GM23338 (cell line): ENCODE measurements around the gene SLU7. TPM values are rescaled to one million over a fixed set of nuclear protein-coding genes. Genes with fewer than 3 reads are reported as not detected.

Source experiments
- ATAC-seq: fragments of 200-7000 bp; cut with Tn5 transposase; 3 replicates; pipeline ENCODE4 v1.9.1; 2020
- DNase-seq: peaks from one replicate; pipeline ENCODE4 v3.0.0-alpha.2; 2015; ENCODE audit warnings: low spot score
- H2AFZ ChIP-seq: fragments of 200-600 bp; sonication (generic); 2 replicates; pipeline ENCODE4 v1.8.0; 2016; ENCODE audit warnings: antibody characterized with exemption, mild to moderate bottlenecking, moderate library complexity
- H3F3A ChIP-seq: fragments of 200-600 bp; sonication (generic); replicated peaks from 2 replicates; pipeline ENCODE4 v1.8.0; 2017; ENCODE audit warnings: antibody characterized with exemption, mixed run types, low read depth
- H3K27ac ChIP-seq: fragments of 200-600 bp; sonication (generic); 2 replicates; pipeline ENCODE4 v1.6.1; 2016; ENCODE audit warnings: low read depth
- H3K27me3 ChIP-seq: fragments of 200-600 bp; sonication (generic); 2 replicates; pipeline ENCODE4 v1.8.0; 2016; ENCODE audit warnings: mild to moderate bottlenecking, mixed run types, moderate library complexity; ENCODE audit not compliant: insufficient read depth
- H3K36me3 ChIP-seq: fragments of 200-600 bp; sonication (generic); 2 replicates; pipeline ENCODE4 v1.8.0; 2016; ENCODE audit warnings: mild to moderate bottlenecking; ENCODE audit not compliant: insufficient read depth
- H3K4me1 ChIP-seq: fragments of 200-600 bp; sonication (generic); 2 replicates; pipeline ENCODE4 v1.8.0; 2016; ENCODE audit warnings: mild to moderate bottlenecking, moderate library complexity; ENCODE audit not compliant: insufficient read depth
- H3K4me2 ChIP-seq: fragments of 200-600 bp; sonication (generic); 2 replicates; pipeline ENCODE4 v1.7.1; 2017; ENCODE audit warnings: mixed run types
- H3K4me3 ChIP-seq: fragments of 200-600 bp; sonication (generic); 2 replicates; pipeline ENCODE4 v1.6.1; 2016; ENCODE audit warnings: mixed run types
- H3K79me2 ChIP-seq: fragments of 200-600 bp; sonication (generic); replicated peaks from 2 replicates; pipeline ENCODE4 v1.8.0; 2017; ENCODE audit warnings: mild to moderate bottlenecking; ENCODE audit not compliant: insufficient read depth
- H3K9me2 ChIP-seq: fragments of 200-600 bp; sonication (generic); 2 replicates; pipeline ENCODE4 v1.8.0; 2017; ENCODE audit not compliant: insufficient read depth
- H4K20me1 ChIP-seq: fragments of 200-600 bp; sonication (generic); replicated peaks from 2 replicates; pipeline ENCODE4 v1.8.0; 2017; ENCODE audit warnings: mild to moderate bottlenecking; ENCODE audit not compliant: insufficient read depth
- H3K27ac Mint-ChIP-seq: 2 replicates; pipeline ENCODE4 v1.8.0; 2020; ENCODE audit warnings: inconsistent platforms, mild to moderate bottlenecking, moderate library complexity, mixed read lengths
- H3K27me3 Mint-ChIP-seq: 3 replicates; pipeline ENCODE4 v1.8.0; 2022; ENCODE audit warnings: low read depth, mild to moderate bottlenecking, moderate library complexity, mixed read lengths, inconsistent platforms; ENCODE audit not compliant: insufficient read depth, poor library complexity
- H3K36me3 Mint-ChIP-seq: 3 replicates; pipeline ENCODE4 v1.8.0; 2021; ENCODE audit warnings: low read depth, mild to moderate bottlenecking, inconsistent platforms, moderate library complexity, mixed read lengths
- H3K4me1 Mint-ChIP-seq: 3 replicates; pipeline ENCODE4 v1.8.0; 2020; ENCODE audit warnings: mild to moderate bottlenecking, inconsistent platforms, mixed read lengths
- H3K4me3 Mint-ChIP-seq: 3 replicates; pipeline ENCODE4 v1.8.0; 2021; ENCODE audit warnings: moderate library complexity, mild to moderate bottlenecking, inconsistent platforms, mixed read lengths
- H3K9me3 Mint-ChIP-seq: 3 replicates; pipeline ENCODE4 v1.8.0; 2020; ENCODE audit warnings: moderate library complexity, mild to moderate bottlenecking, inconsistent platforms, mixed read lengths
- CREB1 ChIP-seq: fragments of 250-450 bp; sonication (Bioruptor Pico); IDR thresholded peaks from 2 replicates; pipeline ENCODE4 v1.5.0; 2020; ENCODE audit warnings: low read depth, mild to moderate bottlenecking, moderate library complexity
- CTCF ChIP-seq, 2 experiments: fragments of 200-600 bp in 1 of 2; sonication (generic) in 1 of 2; conservative IDR thresholded peaks; 2 replicates each; pipeline versions ENCODE4 v1.5.1 to v1.6.1; 2016 to 2017; ENCODE audit warnings: antibody characterized with exemption in 2 of 2, low read depth in 2 of 2, mild to moderate bottlenecking in 2 of 2, moderate library complexity in 1 of 2
- EZH2 ChIP-seq: fragments of 200-600 bp; sonication (generic); IDR thresholded peaks from one replicate; pipeline ENCODE4 v1.8.0; 2017; ENCODE audit warnings: antibody characterized with exemption, mild to moderate bottlenecking, low read depth; ENCODE audit not compliant: unreplicated experiment
- EZH2phosphoT487 ChIP-seq: fragments of 200-600 bp; sonication (generic); IDR thresholded peaks from one replicate; pipeline ENCODE4 v1.8.1; 2018; ENCODE audit warnings: antibody characterized with exemption; ENCODE audit not compliant: unreplicated experiment
- JUNB ChIP-seq: IDR thresholded peaks from one replicate; pipeline ENCODE4 v1.6.1; 2016; ENCODE audit warnings: antibody characterized with exemption; ENCODE audit not compliant: unreplicated experiment
- NANOG ChIP-seq: IDR thresholded peaks from 2 replicates; pipeline ENCODE4 v1.6.1; 2016; ENCODE audit warnings: antibody characterized with exemption, borderline replicate concordance
- REST ChIP-seq: IDR thresholded peaks from one replicate; pipeline ENCODE4 v1.6.1; 2018; ENCODE audit warnings: antibody characterized with exemption; ENCODE audit not compliant: unreplicated experiment
- STAT1 ChIP-seq: IDR thresholded peaks from one replicate; pipeline ENCODE4 v1.6.1; 2016; ENCODE audit warnings: antibody characterized with exemption; ENCODE audit not compliant: unreplicated experiment
- ZNF114 ChIP-seq: fragments of 250-450 bp; sonication (Bioruptor Pico); IDR thresholded peaks from 2 replicates; pipeline ENCODE4 v1.5.0; 2020; ENCODE audit warnings: mild to moderate bottlenecking, moderate library complexity
- ZNF331 ChIP-seq: fragments of 250-450 bp; sonication (Bioruptor Pico); IDR thresholded peaks from 2 replicates; pipeline ENCODE4 v1.5.0; 2020; ENCODE audit warnings: low read depth, mild to moderate bottlenecking, moderate library complexity
- polyA plus RNA-seq: library from polyadenylated mRNA; unstranded; fragments of >200 nt; fragmentation: Nextera tagmentation; extraction: Ambion mirVana; gene quantifications from 2 replicates; pipeline ENCODE4 v1.2.1, GENCODE V29; 2016
- total RNA-seq: library from RNA; depleted of rRNA; stranded (reverse); fragments of >200 nt; shearing (Covaris generic); gene quantifications from 2 replicates; pipeline ENCODE4 v1.2.3, GENCODE V29; 2014
- TF ChIP-seq, protein P1 (sequence below): fragments of 250-450 bp; sonication (Bioruptor Pico); IDR thresholded peaks from 2 replicates; pipeline ENCODE4 v1.5.0; 2020; ENCODE audit warnings: mild to moderate bottlenecking, moderate library complexity

The SLU7 gene
- total and polyA plus RNA-seq, 2 experiments from 2014 or later, result 27.0 to 47.5 TPM

DNA sequence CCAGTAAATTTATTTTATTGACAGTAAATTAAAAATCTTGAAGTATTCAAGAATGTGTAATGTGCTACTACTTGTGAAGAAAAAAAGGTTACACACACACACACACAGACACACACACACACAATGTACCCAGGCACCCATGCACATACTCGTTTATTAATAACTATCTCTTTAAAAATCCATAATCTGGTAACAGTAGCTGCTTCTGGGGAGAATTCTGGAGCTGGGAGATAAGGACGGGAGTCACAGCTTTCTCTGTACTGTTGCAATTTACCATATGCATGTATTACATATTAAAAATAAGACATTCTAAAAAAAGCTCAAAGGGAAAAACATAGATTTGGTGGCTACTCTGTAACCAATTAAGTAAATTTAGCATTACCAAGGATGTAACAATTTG, 40.6 kb downstream of the SLU7 start (continued):
- TF ChIP-seq REST, result no peak
- TF ChIP-seq ZNF331 (CRISPR knock-in tag), result no peak

GRCh38 chr5:160377651-160378050, 41.2 kb downstream of the SLU7 start:
- H3K4me1 Mint-ChIP-seq, result peaks cover 11% of the 10 kb centered on the region; the same call in 2 of the 3 replicates
- H3K27ac Mint-ChIP-seq, result no peak overlapping the region
- H3K4me1 ChIP-seq, result peaks cover 3% of the 10 kb centered on the region; the same call in 1 of the 2 replicates
- H3K79me2 ChIP-seq, result no peaks in the 10 kb centered on the region
- H3K4me2 ChIP-seq, result no peak overlapping the region
- no peaks in the 10 kb centered on the region for H4K20me1 ChIP-seq
- H2AFZ ChIP-seq, result peak overlapping the region; percentile 48; the same call in 1 of the 2 replicates
- no peak overlapping the region for H3K4me3 ChIP-seq
- H3K27me3 Mint-ChIP-seq, result no peaks in the 10 kb centered on the region
- H3K36me3 Mint-ChIP-seq, result no peaks in the 10 kb centered on the region
- H3K36me3 ChIP-seq, result no peaks in the 10 kb centered on the region
- no peaks in the 10 kb centered on the region for H3K9me3 Mint-ChIP-seq
- no peaks in the 10 kb centered on the region for H3F3A ChIP-seq
- no peaks in the 10 kb centered on the region for H3K9me2 ChIP-seq
- no peak overlapping the region for H3K27ac ChIP-seq
- ATAC-seq (no peak), DNase-seq (no peak)
- H3K4me3 Mint-ChIP-seq, result no peak overlapping the region
- no peaks in the 10 kb centered on the region for H3K27me3 ChIP-seq
- no peak for TF ChIP-seq EZH2phosphoT487
- TF ChIP-seq ZNF331 (CRISPR knock-in tag), result no peak
- no peak for TF ChIP-seq NANOG
- no peak for TF ChIP-seq EZH2
- TF ChIP-seq, protein P1, sequence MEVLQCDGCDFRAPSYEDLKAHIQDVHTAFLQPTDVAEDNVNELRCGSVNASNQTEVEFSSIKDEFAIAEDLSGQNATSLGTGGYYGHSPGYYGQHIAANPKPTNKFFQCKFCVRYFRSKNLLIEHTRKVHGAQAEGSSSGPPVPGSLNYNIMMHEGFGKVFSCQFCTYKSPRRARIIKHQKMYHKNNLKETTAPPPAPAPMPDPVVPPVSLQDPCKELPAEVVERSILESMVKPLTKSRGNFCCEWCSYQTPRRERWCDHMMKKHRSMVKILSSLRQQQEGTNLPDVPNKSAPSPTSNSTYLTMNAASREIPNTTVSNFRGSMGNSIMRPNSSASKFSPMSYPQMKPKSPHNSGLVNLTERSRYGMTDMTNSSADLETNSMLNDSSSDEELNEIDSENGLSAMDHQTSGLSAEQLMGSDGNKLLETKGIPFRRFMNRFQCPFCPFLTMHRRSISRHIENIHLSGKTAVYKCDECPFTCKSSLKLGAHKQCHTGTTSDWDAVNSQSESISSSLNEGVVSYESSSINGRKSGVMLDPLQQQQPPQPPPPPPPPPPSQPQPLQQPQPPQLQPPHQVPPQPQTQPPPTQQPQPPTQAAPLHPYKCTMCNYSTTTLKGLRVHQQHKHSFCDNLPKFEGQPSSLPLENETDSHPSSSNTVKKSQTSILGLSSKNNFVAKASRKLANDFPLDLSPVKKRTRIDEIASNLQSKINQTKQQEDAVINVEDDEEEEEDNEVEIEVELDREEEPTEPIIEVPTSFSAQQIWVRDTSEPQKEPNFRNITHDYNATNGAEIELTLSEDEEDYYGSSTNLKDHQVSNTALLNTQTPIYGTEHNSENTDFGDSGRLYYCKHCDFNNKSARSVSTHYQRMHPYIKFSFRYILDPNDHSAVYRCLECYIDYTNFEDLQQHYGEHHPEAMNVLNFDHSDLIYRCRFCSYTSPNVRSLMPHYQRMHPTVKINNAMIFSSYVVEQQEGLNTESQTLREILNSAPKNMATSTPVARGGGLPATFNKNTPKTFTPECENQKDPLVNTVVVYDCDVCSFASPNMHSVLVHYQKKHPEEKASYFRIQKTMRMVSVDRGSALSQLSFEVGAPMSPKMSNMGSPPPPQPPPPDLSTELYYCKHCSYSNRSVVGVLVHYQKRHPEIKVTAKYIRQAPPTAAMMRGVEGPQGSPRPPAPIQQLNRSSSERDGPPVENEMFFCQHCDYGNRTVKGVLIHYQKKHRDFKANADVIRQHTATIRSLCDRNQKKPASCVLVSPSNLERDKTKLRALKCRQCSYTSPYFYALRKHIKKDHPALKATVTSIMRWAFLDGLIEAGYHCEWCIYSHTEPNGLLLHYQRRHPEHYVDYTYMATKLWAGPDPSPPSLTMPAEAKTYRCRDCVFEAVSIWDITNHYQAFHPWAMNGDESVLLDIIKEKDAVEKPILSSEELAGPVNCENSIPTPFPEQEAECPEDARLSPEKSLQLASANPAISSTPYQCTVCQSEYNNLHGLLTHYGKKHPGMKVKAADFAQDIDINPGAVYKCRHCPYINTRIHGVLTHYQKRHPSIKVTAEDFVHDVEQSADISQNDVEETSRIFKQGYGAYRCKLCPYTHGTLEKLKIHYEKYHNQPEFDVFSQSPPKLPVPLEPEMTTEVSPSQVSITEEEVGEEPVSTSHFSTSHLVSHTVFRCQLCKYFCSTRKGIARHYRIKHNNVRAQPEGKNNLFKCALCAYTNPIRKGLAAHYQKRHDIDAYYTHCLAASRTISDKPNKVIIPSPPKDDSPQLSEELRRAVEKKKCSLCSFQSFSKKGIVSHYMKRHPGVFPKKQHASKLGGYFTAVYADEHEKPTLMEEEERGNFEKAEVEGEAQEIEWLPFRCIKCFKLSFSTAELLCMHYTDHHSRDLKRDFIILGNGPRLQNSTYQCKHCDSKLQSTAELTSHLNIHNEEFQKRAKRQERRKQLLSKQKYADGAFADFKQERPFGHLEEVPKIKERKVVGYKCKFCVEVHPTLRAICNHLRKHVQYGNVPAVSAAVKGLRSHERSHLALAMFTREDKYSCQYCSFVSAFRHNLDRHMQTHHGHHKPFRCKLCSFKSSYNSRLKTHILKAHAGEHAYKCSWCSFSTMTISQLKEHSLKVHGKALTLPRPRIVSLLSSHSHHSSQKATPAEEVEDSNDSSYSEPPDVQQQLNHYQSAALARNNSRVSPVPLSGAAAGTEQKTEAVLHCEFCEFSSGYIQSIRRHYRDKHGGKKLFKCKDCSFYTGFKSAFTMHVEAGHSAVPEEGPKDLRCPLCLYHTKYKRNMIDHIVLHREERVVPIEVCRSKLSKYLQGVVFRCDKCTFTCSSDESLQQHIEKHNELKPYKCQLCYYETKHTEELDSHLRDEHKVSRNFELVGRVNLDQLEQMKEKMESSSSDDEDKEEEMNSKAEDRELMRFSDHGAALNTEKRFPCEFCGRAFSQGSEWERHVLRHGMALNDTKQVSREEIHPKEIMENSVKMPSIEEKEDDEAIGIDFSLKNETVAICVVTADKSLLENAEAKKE (CRISPR knock-in tag), result no peak
- no peak for TF ChIP-seq ZNF114 (CRISPR knock-in tag)
- TF ChIP-seq JUNB, result no peak
- no peak for TF ChIP-seq CTCF (conservative IDR thresholded peaks at IDR 0.05; ENCODE audit: low read depth in 2 of 2)
- no peak for TF ChIP-seq STAT1
- no peak for TF ChIP-seq CREB1 (CRISPR knock-in tag)
